GM12892 (cell line): ENCODE measurements around the gene DOCK9.

ENCODE experiments used
- DNase-seq: peaks from one replicate; pipeline ENCODE4 v3.0.0; 2011; ENCODE audit not compliant: insufficient read length
- FAIRE-seq: peaks from 2 replicates; lab custom pipeline; 2011; peaks lifted over from hg19 to GRCh38; lab: Jason Lieb, UNC
- POLR2A ChIP-seq: IDR thresholded peaks from 2 replicates; pipeline ENCODE4 v1.6.1; 2011; ENCODE audit warnings: low read depth, low read length, control low read depth
- POLR2AphosphoS5 ChIP-seq: IDR thresholded peaks from 2 replicates; pipeline ENCODE4 v1.6.1; 2011; ENCODE audit warnings: low read depth, low read length, control low read depth
- TAF1 ChIP-seq: IDR thresholded peaks from 2 replicates; pipeline ENCODE4 v1.6.1; 2011; ENCODE audit warnings: low read depth, mild to moderate bottlenecking, control low read depth, low read length, borderline replicate concordance

The DOCK9 gene

GRCh38 chr13:98942485-98942884 lies 35.4 kb downstream of the DOCK9 start:
- TF ChIP-seq POLR2A, result no peak
- no peak for TF ChIP-seq POLR2AphosphoS5
- DNase-seq, result no peak
- no peak for FAIRE-seq

DNA sequence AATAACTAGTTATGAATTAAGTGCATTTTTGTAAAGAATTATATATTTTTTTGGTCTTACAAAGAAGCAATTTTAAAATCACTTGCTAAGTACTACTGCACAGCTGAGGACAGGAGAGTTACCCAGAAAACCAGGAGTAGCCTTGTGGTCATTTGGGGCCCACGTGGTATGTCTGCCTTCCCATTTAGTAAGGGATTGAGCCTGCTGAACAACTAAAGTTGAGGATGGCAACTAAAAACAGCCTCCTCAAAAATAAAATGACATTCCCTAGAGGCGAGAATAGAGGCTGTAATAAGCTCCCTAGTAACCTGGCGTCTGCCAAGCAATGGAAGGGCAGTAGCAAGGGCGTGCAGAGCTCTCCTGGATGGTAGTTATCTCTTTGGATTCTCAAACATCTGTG lies 36.3 kb downstream of the DOCK9 start:
- TF ChIP-seq POLR2A (no peak), TAF1 (no peak), POLR2AphosphoS5 (no peak)
- FAIRE-seq, result no peak
- DNase-seq, result no peak

GRCh38 chr13:98941126-98941525 lies 36.7 kb downstream of the DOCK9 start:
- DNase-seq (no peak), FAIRE-seq (no peak)
- TF ChIP-seq TAF1, result no peak
- no peak for TF ChIP-seq POLR2A
- no peak for TF ChIP-seq POLR2AphosphoS5

GRCh38 chr13:98940325-98941001 lies 37.4 kb downstream of the DOCK9 start:
- DNase-seq (no peak), FAIRE-seq (no peak)
- TF ChIP-seq POLR2AphosphoS5, result no peak
- TF ChIP-seq POLR2A, result no peak
- no peak for TF ChIP-seq TAF1

DNA sequence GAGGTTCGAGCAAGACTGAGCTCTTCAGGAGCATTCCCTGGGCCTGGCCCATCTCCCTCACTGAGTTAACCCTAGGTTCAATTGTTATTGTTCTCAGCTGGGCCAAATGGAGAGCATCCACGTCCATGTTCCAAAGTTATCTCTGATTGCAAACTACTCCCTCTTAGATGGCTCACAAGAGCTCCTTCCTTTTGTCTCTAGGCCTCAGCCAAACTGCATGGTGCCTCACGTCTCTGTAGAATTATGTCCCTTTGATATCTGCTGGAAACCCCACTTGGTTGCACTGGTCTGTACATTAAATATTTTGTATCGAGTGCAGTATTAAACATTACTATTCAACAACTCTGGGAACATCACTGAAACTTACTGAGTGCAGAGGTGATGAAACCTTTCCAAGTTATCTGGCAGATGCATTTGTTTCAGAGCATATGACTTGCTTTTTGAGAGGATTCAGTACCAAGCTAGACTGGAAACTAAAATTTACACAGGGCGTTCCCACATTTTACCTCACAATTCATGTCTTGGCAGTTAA lies 38.1 kb downstream of the DOCK9 start:
- TF ChIP-seq POLR2AphosphoS5, result no peak
- no peak for TF ChIP-seq TAF1
- TF ChIP-seq POLR2A, result no peak
- no peak for FAIRE-seq
- no peak for DNase-seq

DNA sequence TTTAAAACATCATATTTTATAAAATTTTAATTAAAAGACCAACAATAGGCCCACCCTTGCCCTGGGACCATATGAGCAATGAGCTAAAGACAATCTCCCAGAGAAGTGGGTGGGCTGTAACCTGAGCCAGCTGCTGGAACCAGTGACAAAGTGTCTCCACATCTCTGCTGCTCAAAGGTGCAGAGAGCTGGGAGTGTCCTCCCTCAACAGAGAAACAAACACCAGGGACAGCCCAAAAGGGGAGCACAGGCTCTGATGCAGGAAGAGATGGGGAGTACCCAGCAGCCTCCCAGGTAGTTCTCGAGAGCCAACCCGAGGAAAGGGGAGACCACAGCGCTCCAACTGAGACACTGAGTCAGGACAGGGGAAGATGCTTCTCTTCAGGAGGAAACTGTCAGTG lies 39.1 kb downstream of the DOCK9 start:
- DNase-seq, result no peak
- FAIRE-seq, result no peak
- TF ChIP-seq POLR2AphosphoS5, result no peak
- no peak for TF ChIP-seq POLR2A
- TF ChIP-seq TAF1, result no peak

GRCh38 chr13:98937911-98938381 lies 39.9 kb downstream of the DOCK9 start:
- DNase-seq (no peak), FAIRE-seq (no peak)
- TF ChIP-seq POLR2A (no peak), POLR2AphosphoS5 (no peak), TAF1 (no peak)

- no peak for FAIRE-seq
- no peak for DNase-seq
- TF ChIP-seq POLR2AphosphoS5 (no peak), POLR2A (no peak)
Observed at GRCh38 chr13:98934243-98934642, 43.6 kb downstream of the DOCK9 start.

GRCh38 chr13:98930151-98930591 lies 47.7 kb downstream of the DOCK9 start:
- FAIRE-seq (no peak), DNase-seq (no peak)
- TF ChIP-seq POLR2AphosphoS5 (no peak), TAF1 (no peak), POLR2A (no peak)

GRCh38 chr13:98927951-98928927 lies 49.6 kb downstream of the DOCK9 start:
- DNase-seq (no peak), FAIRE-seq (no peak)

GRCh38 chr13:98925949-98926348 lies 51.9 kb downstream of the DOCK9 start:
- no peak for TF ChIP-seq POLR2A
- no peak for TF ChIP-seq POLR2AphosphoS5
- no peak for TF ChIP-seq TAF1
- FAIRE-seq (no peak), DNase-seq (no peak)

More at GRCh38 chr13:98927951-98928927, 49.6 kb downstream of the DOCK9 start:
- no peak for TF ChIP-seq POLR2A
- TF ChIP-seq TAF1, result no peak
- TF ChIP-seq POLR2AphosphoS5, result no peak
